ENCODE data around the gene FAM53B. TPM values are rescaled to one million over a fixed set of nuclear protein-coding genes. Genes with fewer than 3 reads are reported as not detected.

The FAM53B gene
- total RNA-seq, 2 experiments from 2014 or later: 56.6 to 58.5 TPM

GRCh38 chr10:124691421-124692099 lies 52.6 kb downstream of the FAM53B start:
- POLR2A ChIA-PET: interaction anchor here (0.9 to 1.1 kb wide), 2 partner anchors 9 to 12 kb away, joined by 3 read pairs; no protein-coding TSS in a partner anchor
- H3K4me3 ChIP-seq (ENCODE audit: low read depth, low read length, poor library complexity, severe bottlenecking): no peak overlapping the region
- no peaks in the 10 kb centered on the region for H4K20me1 ChIP-seq (ENCODE audit: insufficient read depth, low read length)
- peaks cover 89% of the 10 kb centered on the region for H3K36me3 ChIP-seq (ENCODE audit: insufficient read depth, low read length)
- CTCF ChIA-PET (ENCODE audit: unreplicated experiment): no interaction called here
- no peak overlapping the region for H3K27ac ChIP-seq (ENCODE audit: low read depth, low read length, poor library complexity, severe bottlenecking)
- H2AFZ ChIP-seq (ENCODE audit: low read length): no peak overlapping the region
- BruUV-seq (replicated peaks): no TSS peak
- H3K4me1 ChIP-seq (ENCODE audit: insufficient read depth, low read length, poor library complexity, severe bottlenecking): peaks cover 9% of the 10 kb centered on the region
- intact Hi-C loops (cut with micrococcal nuclease; ENCODE audit: unreplicated experiment): no loop called here
- no peaks in the 10 kb centered on the region for H3K79me2 ChIP-seq (ENCODE audit: insufficient read depth, low read depth, low read length)
- DNase-seq (ENCODE audit: low spot score): no peak
- TF ChIP-seq CTCF (conservative IDR thresholded peaks at IDR 0.05; ENCODE audit: low read length) (no peak), EZH2phosphoT487 (IDR thresholded peaks at IDR 0.05; ENCODE audit: borderline replicate concordance, low read depth, low read length) (no peak)
- no peak overlapping the region for H3K4me2 ChIP-seq (ENCODE audit: low read length)
- H3K9me2 ChIP-seq (ENCODE audit: insufficient read depth, low read length): no peaks in the 10 kb centered on the region
- H3K9me3 ChIP-seq (ENCODE audit: low read length): no peaks in the 10 kb centered on the region

GRCh38 chr10:124691002-124691401 lies 53.2 kb downstream of the FAM53B start:
- no peaks in the 10 kb centered on the region for H4K20me1 ChIP-seq (ENCODE audit: insufficient read depth, low read length)
- no peak for DNase-seq (ENCODE audit: low spot score)
- CTCF ChIA-PET (ENCODE audit: unreplicated experiment): no interaction called here
- no peaks in the 10 kb centered on the region for H3K9me3 ChIP-seq (ENCODE audit: low read length)
- POLR2A ChIA-PET: interaction anchor here (0.9 kb wide), 1 partner anchor 11 kb away, joined by 3 read pairs; no protein-coding TSS in a partner anchor
- H3K36me3 ChIP-seq (ENCODE audit: insufficient read depth, low read length): peaks cover 89% of the 10 kb centered on the region
- H3K79me2 ChIP-seq (ENCODE audit: insufficient read depth, low read depth, low read length): no peaks in the 10 kb centered on the region
- H3K4me2 ChIP-seq (ENCODE audit: low read length): no peak overlapping the region
- H3K27ac ChIP-seq (ENCODE audit: low read depth, low read length, poor library complexity, severe bottlenecking): no peak overlapping the region
- TF ChIP-seq CTCF (conservative IDR thresholded peaks at IDR 0.05; ENCODE audit: low read length): no peak
- TF ChIP-seq EZH2phosphoT487 (IDR thresholded peaks at IDR 0.05; ENCODE audit: borderline replicate concordance, low read depth, low read length): no peak
- no peak overlapping the region for H3K4me3 ChIP-seq (ENCODE audit: low read depth, low read length, poor library complexity, severe bottlenecking)
- H3K4me1 ChIP-seq (ENCODE audit: insufficient read depth, low read length, poor library complexity, severe bottlenecking): peaks cover 9% of the 10 kb centered on the region
- no peak overlapping the region for H2AFZ ChIP-seq (ENCODE audit: low read length)
- intact Hi-C loops (cut with micrococcal nuclease; ENCODE audit: unreplicated experiment): no loop called here
- TSS peak; percentile 16 for BruUV-seq (replicated peaks)
- H3K9me2 ChIP-seq (ENCODE audit: insufficient read depth, low read length): no peaks in the 10 kb centered on the region

- no peak for DNase-seq (ENCODE audit: low spot score)
- Histone ChIP-seq H3K4me3 (ENCODE audit: low read depth, low read length, poor library complexity, severe bottlenecking) (no peak overlapping the region), H4K20me1 (ENCODE audit: insufficient read depth, low read length) (no peaks in the 10 kb centered on the region), H3K79me2 (ENCODE audit: insufficient read depth, low read depth, low read length) (no peaks in the 10 kb centered on the region), H3K9me2 (ENCODE audit: insufficient read depth, low read length) (no peaks in the 10 kb centered on the region), H3K4me2 (ENCODE audit: low read length) (no peak overlapping the region), H2AFZ (ENCODE audit: low read length) (no peak overlapping the region), H3K4me1 (ENCODE audit: insufficient read depth, low read length, poor library complexity, severe bottlenecking) (peaks cover 15% of the 10 kb centered on the region), H3K27ac (ENCODE audit: low read depth, low read length, poor library complexity, severe bottlenecking) (no peak overlapping the region), H3K9me3 (ENCODE audit: low read length) (no peaks in the 10 kb centered on the region), H3K36me3 (ENCODE audit: insufficient read depth, low read length) (peaks cover 89% of the 10 kb centered on the region)
- intact Hi-C loops (cut with micrococcal nuclease; ENCODE audit: unreplicated experiment): no loop called here
- BruUV-seq (replicated peaks): no TSS peak
- ChIA-PET CTCF (ENCODE audit: unreplicated experiment) (interaction anchor here (0.6 kb wide), 1 partner anchor 51 kb away, joined by 3 read pairs; no protein-coding TSS in a partner anchor), POLR2A (interaction anchor here (1.4 kb wide), 1 partner anchor 24 kb away, joined by 4 read pairs; no protein-coding TSS in a partner anchor)
- TF ChIP-seq CTCF (conservative IDR thresholded peaks at IDR 0.05; ENCODE audit: low read length) (no peak), EZH2phosphoT487 (IDR thresholded peaks at IDR 0.05; ENCODE audit: borderline replicate concordance, low read depth, low read length) (no peak)
Observed at GRCh38 chr10:124689911-124690498, 54.2 kb downstream of the FAM53B start.
